T-cell (primary cell): Measurements from ENCODE around the gene ADGRL3. TPM values are rescaled to one million over a fixed set of nuclear protein-coding genes. Genes with fewer than 3 reads are reported as not detected.

ENCODE experiments used
- ATAC-seq, 4 experiments: fragments of 200-7000 bp in 3 of 4; fragments of 150-1000 bp in 1 of 4; cut with Tn5 transposase; replicated peaks in 1 of 4; 1 replicate in 3 of 4; 2 replicates in 1 of 4; pipeline ENCODE4 v1.10.0; 2021; ENCODE audit warnings: moderate library complexity in 3 of 4, mild to moderate bottlenecking in 2 of 4, moderate number of reproducible peaks in 1 of 4
- CTCF ChIA-PET, 2 donors: fragments of 300-600 bp; sonication (Branson Sonifier 250); formaldehyde crosslinking; loops; one replicate each; lab custom pipeline; 2022; ENCODE audit warnings: antibody characterized with exemption in 2 of 2; lab: Charles Lee
- POLR2A ChIA-PET, 2 donors: fragments of 300-600 bp; sonication (Branson Sonifier 250); formaldehyde crosslinking; loops; one replicate each; lab custom pipeline; 2022; ENCODE audit warnings: antibody characterized with exemption in 2 of 2; lab: Charles Lee
- DNase-seq, 35 experiments: peaks; one replicate each; pipeline versions ENCODE4 v3.0.0 to v3.0.0-alpha.2; 2013 to 2023
- H3K27ac ChIP-seq: one replicate; pipeline ENCODE4 v1.5.1; 2013; ENCODE audit warnings: low read length
- H3K27me3 ChIP-seq, 2 experiments: replicated peaks in 1 of 2; 1 replicate in 1 of 2; 2 replicates in 1 of 2; pipeline versions ENCODE4 v1.6.1 to v1.7.0; 2013; ENCODE audit warnings: low read length in 1 of 2, mixed read lengths in 1 of 2; ENCODE audit not compliant: control insufficient read depth in 2 of 2, insufficient read depth in 2 of 2; ENCODE audit errors: extremely low read depth in 1 of 2
- H3K36me3 ChIP-seq, 2 donors: 1 replicate in 1 of 2; 2 replicates in 1 of 2; pipeline versions ENCODE4 v1.6.1 to v1.7.0; 2013; ENCODE audit warnings: low read length in 1 of 2; ENCODE audit not compliant: control insufficient read depth in 2 of 2, insufficient read depth in 1 of 2; ENCODE audit errors: extremely low read depth in 1 of 2
- H3K4me1 ChIP-seq, 2 experiments: 1 replicate in 1 of 2; 2 replicates in 1 of 2; pipeline versions ENCODE4 v1.6.1 to v1.7.0; 2013; ENCODE audit warnings: low read length in 2 of 2, mixed read lengths in 1 of 2; ENCODE audit not compliant: insufficient read depth in 2 of 2, control insufficient read depth in 1 of 2; ENCODE audit errors: extremely low read depth in 1 of 2
- H3K4me3 ChIP-seq, 2 donors: 1 replicate in 1 of 2; 2 replicates in 1 of 2; pipeline versions ENCODE4 v1.5.1 to v1.7.0; 2013; ENCODE audit warnings: mild to moderate bottlenecking in 2 of 2, low read length in 1 of 2, moderate library complexity in 1 of 2; ENCODE audit not compliant: control insufficient read depth in 1 of 2; ENCODE audit errors: extremely low read depth in 1 of 2
- H3K9me3 ChIP-seq: 2 replicates; pipeline ENCODE4 v1.7.0; 2013
- H3K27ac Mint-ChIP-seq, 2 donors: one replicate each; pipeline ENCODE4 v1.8.0; 2020 to 2021; ENCODE audit warnings: mild to moderate bottlenecking in 2 of 2, mixed read lengths in 2 of 2
- H3K27me3 Mint-ChIP-seq, 2 donors: one replicate each; pipeline ENCODE4 v1.8.0; 2021 to 2022; ENCODE audit warnings: mixed read lengths in 2 of 2
- H3K36me3 Mint-ChIP-seq: one replicate; pipeline ENCODE4 v1.8.0; 2021; ENCODE audit warnings: mixed read lengths
- H3K4me1 Mint-ChIP-seq, 3 donors: one replicate each; pipeline ENCODE4 v1.8.0; 2020 to 2022; ENCODE audit warnings: mixed read lengths in 3 of 3, mild to moderate bottlenecking in 1 of 3
- H3K4me3 Mint-ChIP-seq, 3 donors: one replicate each; pipeline ENCODE4 v1.8.0; 2020 to 2022; ENCODE audit warnings: mild to moderate bottlenecking in 3 of 3, mixed read lengths in 3 of 3, moderate library complexity in 3 of 3
- H3K9me3 Mint-ChIP-seq, 3 donors: one replicate each; pipeline ENCODE4 v1.8.0; 2020 to 2022; ENCODE audit warnings: mixed read lengths in 3 of 3
- WGBS: methylation state at CpG from one replicate; pipeline ENCODE4 v1.1.5; 2013; ENCODE audit warnings: missing lambda C conversion rate; ENCODE audit not compliant: insufficient coverage; 5-methylcytosine and 5-hydroxymethylcytosine counted together
- total RNA-seq, 35 experiments: library from RNA in 6 of 35; stranded (reverse) in 6 of 35; fragments of 120-200 nt in 1 of 35; gene quantifications; one replicate each; pipeline versions ENCODE4 v1.2.1 to v1.2.4 and lab custom pipeline; 2013 to 2026

The ADGRL3 gene
- total RNA-seq, 5 donors from 2014 or later (not counting 1 experiment from before 2014, with no cell fraction given) = 0.09 TPM; not detected in 4

- no peaks in the 10 kb centered on the region for H3K27me3 ChIP-seq
- H3K4me3 ChIP-seq = no peak overlapping the region
- no peak overlapping the region for H3K27ac ChIP-seq
- Mint-ChIP-seq H3K27me3 (no peaks in the 10 kb centered on the region), H3K4me3 (no peak overlapping the region), H3K27ac (no peak overlapping the region), H3K4me1 (no peaks in the 10 kb centered on the region), H3K36me3 (no peaks in the 10 kb centered on the region), H3K9me3 (peaks cover 15 to 23% (median 22%) of the 10 kb centered on the region in 3 donors)
- no peaks in the 10 kb centered on the region for H3K4me1 ChIP-seq
- no peaks in the 10 kb centered on the region for H3K9me3 ChIP-seq
- DNase-seq = no peak
- no CpG with 5 or more reads among the region's 2 CpGs for WGBS
- no peak for ATAC-seq
- H3K36me3 ChIP-seq = no peaks in the 10 kb centered on the region
- CTCF ChIA-PET = no interaction called here
- POLR2A ChIA-PET = no interaction called here
Observed at GRCh38 chr4:61442936-61443335, 242.8 kb downstream of the ADGRL3 start.

- Mint-ChIP-seq H3K4me3 (no peak overlapping the region), H3K9me3 (peaks cover 15 to 23% (median 22%) of the 10 kb centered on the region in 3 donors), H3K27me3 (no peaks in the 10 kb centered on the region), H3K27ac (no peak overlapping the region), H3K4me1 (no peaks in the 10 kb centered on the region), H3K36me3 (no peaks in the 10 kb centered on the region)
- Histone ChIP-seq H3K4me3 (no peak overlapping the region), H3K9me3 (no peaks in the 10 kb centered on the region), H3K27ac (no peak overlapping the region), H3K36me3 (no peaks in the 10 kb centered on the region), H3K4me1 (no peaks in the 10 kb centered on the region), H3K27me3 (no peaks in the 10 kb centered on the region)
- CTCF ChIA-PET = no interaction called here
- DNase-seq (no peak), ATAC-seq (no peak)
- WGBS = no CpG with 5 or more reads among the region's 2 CpGs
- POLR2A ChIA-PET = no interaction called here
Observed at GRCh38 chr4:61443813-61444510, 243.8 kb downstream of the ADGRL3 start.

GRCh38 chr4:61445374-61446063 is 245.4 kb downstream of the ADGRL3 start:
- Histone ChIP-seq H3K27ac (no peak overlapping the region), H3K9me3 (no peaks in the 10 kb centered on the region), H3K36me3 (no peaks in the 10 kb centered on the region), H3K27me3 (no peaks in the 10 kb centered on the region), H3K4me3 (no peak overlapping the region), H3K4me1 (no peaks in the 10 kb centered on the region)
- WGBS = no CpG with 5 or more reads among the region's 2 CpGs
- Mint-ChIP-seq H3K27ac (no peak overlapping the region), H3K27me3 (no peaks in the 10 kb centered on the region), H3K36me3 (no peaks in the 10 kb centered on the region), H3K9me3 (peaks cover 15 to 23% (median 22%) of the 10 kb centered on the region in 3 donors), H3K4me1 (no peaks in the 10 kb centered on the region), H3K4me3 (no peak overlapping the region)
- ChIA-PET POLR2A (no interaction called here), CTCF (no interaction called here)
- no peak for DNase-seq
- no peak for ATAC-seq

- Mint-ChIP-seq H3K4me1 (no peaks in the 10 kb centered on the region), H3K27ac (no peak overlapping the region), H3K36me3 (no peaks in the 10 kb centered on the region), H3K9me3 (peaks cover 16 to 20% (median 20%) of the 10 kb centered on the region in 3 donors), H3K4me3 (no peak overlapping the region), H3K27me3 (no peaks in the 10 kb centered on the region)
- ATAC-seq (no peak), DNase-seq (no peak)
- Histone ChIP-seq H3K27me3 (no peaks in the 10 kb centered on the region), H3K9me3 (no peaks in the 10 kb centered on the region), H3K36me3 (no peaks in the 10 kb centered on the region), H3K27ac (no peak overlapping the region), H3K4me1 (no peaks in the 10 kb centered on the region), H3K4me3 (no peak overlapping the region)
- ChIA-PET POLR2A (no interaction called here), CTCF (no interaction called here)
Observed at GRCh38 chr4:61446941-61447340, 246.8 kb downstream of the ADGRL3 start.

- Histone ChIP-seq H3K4me1 (no peaks in the 10 kb centered on the region), H3K36me3 (no peaks in the 10 kb centered on the region), H3K9me3 (no peaks in the 10 kb centered on the region), H3K4me3 (no peak overlapping the region), H3K27me3 (no peaks in the 10 kb centered on the region), H3K27ac (no peak overlapping the region)
- Mint-ChIP-seq H3K27ac (no peak overlapping the region), H3K4me3 (no peak overlapping the region), H3K36me3 (no peaks in the 10 kb centered on the region), H3K27me3 (no peaks in the 10 kb centered on the region), H3K9me3 (peaks cover 11 to 22% (median 15%) of the 10 kb centered on the region in 3 donors), H3K4me1 (no peaks in the 10 kb centered on the region)
- ChIA-PET POLR2A (no interaction called here), CTCF (no interaction called here)
- ATAC-seq = no peak
- DNase-seq = no peak
- no CpG with 5 or more reads among the region's 1 CpG for WGBS
Observed at GRCh38 chr4:61447918-61448317, 247.8 kb downstream of the ADGRL3 start.

- Histone ChIP-seq H3K9me3 (no peaks in the 10 kb centered on the region), H3K27me3 (no peaks in the 10 kb centered on the region), H3K4me1 (no peaks in the 10 kb centered on the region), H3K36me3 (no peaks in the 10 kb centered on the region), H3K27ac (no peak overlapping the region), H3K4me3 (no peak overlapping the region)
- H3K27me3 Mint-ChIP-seq = no peaks in the 10 kb centered on the region
- H3K27ac Mint-ChIP-seq = no peak overlapping the region
- H3K4me1 Mint-ChIP-seq = no peaks in the 10 kb centered on the region
- POLR2A ChIA-PET = no interaction called here
- H3K4me3 Mint-ChIP-seq = no peak overlapping the region
- H3K36me3 Mint-ChIP-seq = no peaks in the 10 kb centered on the region
- WGBS = 88% methylated on average over 2 of the region's 3 CpGs
- DNase-seq (no peak), ATAC-seq (no peak)
- H3K9me3 Mint-ChIP-seq = peaks cover 0 to 16% (median 5%) of the 10 kb centered on the region in 3 donors
- CTCF ChIA-PET = no interaction called here
Observed at GRCh38 chr4:61451935-61452334, 251.8 kb downstream of the ADGRL3 start.
